Right renal cortex interstitium (tissue), 3 donors: ENCODE data around the gene NUMA1. TPM values are rescaled to one million over a fixed set of nuclear protein-coding genes. Genes with fewer than 3 reads are reported as not detected.

Experiments used
- DNase-seq, 3 donors: peaks; one replicate each; pipeline ENCODE4 v3.0.0-alpha.2; 2013; ENCODE audit warnings: low read depth in 3 of 3, low spot score in 2 of 3
- polyA plus RNA-seq, 3 donors: library from polyadenylated mRNA; unstranded; fragments of 120-200 nt; gene quantifications; one replicate each; pipeline ENCODE4 v1.2.1, GENCODE V29; 2013; ENCODE audit not compliant: insufficient read length in 3 of 3

NUMA1 gene
- polyA plus RNA-seq, 3 donors: 234 to 252 (median 235) TPM

DNA sequence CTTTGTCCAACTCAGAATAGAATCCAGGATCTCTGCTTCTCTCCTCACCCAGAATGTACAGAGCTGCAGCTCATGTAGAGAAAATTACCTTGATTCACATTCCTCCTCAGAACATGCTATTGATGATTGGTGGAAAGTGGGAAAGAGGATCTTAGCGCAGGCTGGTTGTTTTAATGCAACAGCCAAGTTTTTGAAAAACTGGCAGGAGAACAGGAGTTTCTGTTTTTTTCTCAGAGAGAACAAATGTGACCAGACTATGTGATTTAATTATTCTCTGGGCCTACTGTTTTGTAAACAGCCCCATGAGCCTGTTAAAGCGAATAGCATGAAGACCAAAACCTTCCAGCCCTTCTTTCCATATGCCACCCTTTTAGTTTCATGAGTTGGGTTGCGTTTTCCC lies 100.7 kb downstream of the NUMA1 start:
- DNase-seq: no peak

DNA sequence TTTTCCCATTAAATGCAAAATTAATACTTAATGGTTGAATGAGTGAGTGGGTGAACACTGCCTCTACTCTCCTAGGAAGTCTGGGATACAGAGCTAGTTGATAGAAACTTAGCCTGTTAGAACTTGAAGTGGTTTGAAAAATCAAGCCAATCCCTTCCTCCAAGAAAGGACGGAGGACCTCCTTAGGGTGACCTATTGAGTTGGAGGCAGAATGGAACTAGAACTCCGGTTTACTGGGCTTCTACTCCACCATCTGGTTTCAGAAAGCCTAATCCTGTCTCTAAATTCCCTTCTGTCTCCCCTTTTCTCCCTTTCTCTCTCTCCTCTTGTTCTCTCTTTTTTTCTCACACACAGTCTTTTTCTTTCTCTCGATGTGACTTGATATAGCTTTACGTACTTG lies 101.2 kb downstream of the NUMA1 start:
- DNase-seq: no peak

DNA sequence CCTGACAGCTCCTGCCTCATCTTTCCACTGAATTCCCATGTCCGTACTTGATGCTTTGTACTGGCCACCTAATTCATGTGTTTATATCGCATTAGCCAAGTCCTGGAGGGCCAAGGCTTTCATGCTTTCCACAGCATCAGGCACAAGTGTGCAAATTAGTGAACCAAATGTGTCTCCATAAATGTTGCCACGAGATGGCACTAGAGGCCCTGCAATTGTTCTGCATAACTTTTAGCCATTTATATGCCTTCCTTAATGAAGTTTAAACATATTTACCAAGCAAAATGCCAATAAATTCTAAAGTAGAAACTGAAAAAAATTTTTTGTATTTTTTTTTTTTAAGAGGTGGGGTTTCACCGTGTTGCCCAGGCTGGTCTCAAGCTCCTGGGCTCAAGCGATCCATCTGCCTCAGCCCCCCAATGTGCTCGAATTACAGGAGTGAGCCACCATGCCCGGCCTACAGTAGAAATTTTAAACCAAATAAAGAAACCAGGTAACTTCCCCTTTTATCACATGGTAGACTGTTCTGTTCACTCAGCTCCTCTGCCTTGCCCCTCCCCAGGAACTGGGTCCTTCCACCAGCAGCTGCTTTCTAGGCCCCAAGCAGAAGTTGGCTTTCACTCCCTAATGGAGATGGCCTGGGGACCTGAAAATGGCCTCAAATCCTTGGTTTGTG lies 102.5 kb downstream of the NUMA1 start:
- no peak for DNase-seq

DNA sequence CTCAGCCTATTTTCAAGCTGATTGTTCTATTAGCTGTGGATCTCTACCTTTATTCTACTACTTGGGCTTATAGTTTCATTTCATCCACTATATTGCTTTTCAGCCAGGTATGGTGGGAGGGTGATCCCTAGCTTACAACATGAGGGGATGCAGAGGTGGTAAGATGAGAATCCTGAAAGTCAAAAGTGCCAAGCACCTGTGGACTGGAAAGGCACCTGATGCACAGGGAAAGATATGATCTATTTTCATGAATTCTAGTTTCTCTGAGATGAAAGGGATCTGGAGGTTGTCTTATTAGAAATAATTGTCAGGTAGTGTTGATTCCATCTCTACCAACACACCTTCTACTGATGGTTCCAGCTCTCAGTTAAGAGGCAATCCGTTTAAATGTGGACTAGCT lies 103.3 kb downstream of the NUMA1 start:
- no peak for DNase-seq

DNA sequence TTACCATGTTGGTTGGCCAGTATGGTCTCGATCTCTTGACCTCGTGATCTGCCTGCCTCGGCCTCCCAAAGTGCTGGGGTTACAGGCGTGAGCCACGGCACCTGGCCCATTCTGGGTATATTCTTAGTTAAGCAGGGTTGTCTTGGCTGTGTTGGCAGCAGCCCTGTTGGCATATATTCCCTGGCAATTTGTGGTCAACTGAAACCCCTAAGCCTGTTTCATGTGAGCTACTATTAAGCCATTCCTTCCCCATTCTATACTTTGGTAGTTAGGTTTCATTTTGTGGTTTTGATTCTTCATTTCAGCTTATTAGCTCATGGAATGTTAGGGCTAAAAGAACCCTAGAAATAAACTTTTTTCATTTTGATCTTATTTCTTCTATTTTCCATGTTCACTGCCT lies 103.8 kb downstream of the NUMA1 start:
- DNase-seq: no peak

DNA sequence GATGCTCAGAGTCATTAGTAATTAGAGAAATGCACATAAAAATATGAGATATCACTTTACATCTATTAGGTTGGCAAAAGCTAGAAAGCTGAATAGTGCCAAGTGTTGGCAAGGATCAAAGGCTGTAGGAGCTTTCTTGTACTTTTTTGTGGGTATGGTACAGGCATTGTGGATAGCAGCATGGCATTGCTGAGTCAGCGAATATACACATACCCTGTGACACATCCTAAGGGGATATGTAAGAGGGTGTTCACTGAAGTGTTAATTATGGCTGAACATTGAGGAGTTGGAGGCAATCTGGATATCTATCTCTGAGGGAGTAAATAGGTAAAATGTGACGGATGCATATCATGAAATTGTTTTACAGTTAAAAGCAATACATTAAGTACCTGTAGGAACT lies 108.7 kb downstream of the NUMA1 start:
- DNase-seq: no peak

DNA sequence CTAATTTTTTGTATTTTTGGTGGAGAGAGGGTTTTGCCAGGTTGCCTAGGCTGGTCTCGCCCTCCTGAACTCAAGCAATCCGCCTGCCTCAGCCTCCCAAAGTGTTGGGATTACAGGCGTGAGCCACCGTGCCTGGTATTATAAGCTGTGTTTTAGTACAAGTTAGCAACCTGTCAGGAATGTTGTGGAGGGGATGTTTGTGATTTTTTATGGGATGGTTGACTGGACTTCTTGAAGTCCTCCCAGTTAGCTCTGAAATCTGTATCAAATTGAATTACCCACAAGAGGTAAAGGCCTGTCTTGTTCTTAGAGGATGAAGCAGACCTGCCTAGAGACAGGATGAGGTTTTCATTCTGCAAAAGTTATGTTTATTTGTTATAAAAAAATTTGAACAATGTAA lies 115.7 kb downstream of the NUMA1 start:
- no peak for DNase-seq

DNA sequence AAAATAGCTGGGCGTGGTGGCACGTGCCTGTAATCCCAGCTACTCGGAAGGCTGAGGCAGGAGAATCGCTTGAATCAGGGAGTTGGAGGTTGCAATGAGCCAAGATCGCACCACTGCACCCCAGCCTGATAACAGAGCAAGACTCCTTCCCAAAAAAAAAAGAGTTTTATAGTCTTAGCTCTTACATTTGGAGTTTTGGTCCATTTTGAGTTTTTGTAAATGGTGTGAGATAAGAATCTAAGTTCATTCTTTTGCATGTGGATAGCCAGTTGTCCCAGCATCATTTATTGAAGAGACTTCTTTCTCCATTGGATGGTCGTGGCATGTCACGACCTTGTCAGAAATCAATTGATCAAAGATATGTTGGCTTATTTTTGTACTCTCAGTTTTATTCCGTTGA lies 116.9 kb downstream of the NUMA1 start:
- DNase-seq: no peak

DNA sequence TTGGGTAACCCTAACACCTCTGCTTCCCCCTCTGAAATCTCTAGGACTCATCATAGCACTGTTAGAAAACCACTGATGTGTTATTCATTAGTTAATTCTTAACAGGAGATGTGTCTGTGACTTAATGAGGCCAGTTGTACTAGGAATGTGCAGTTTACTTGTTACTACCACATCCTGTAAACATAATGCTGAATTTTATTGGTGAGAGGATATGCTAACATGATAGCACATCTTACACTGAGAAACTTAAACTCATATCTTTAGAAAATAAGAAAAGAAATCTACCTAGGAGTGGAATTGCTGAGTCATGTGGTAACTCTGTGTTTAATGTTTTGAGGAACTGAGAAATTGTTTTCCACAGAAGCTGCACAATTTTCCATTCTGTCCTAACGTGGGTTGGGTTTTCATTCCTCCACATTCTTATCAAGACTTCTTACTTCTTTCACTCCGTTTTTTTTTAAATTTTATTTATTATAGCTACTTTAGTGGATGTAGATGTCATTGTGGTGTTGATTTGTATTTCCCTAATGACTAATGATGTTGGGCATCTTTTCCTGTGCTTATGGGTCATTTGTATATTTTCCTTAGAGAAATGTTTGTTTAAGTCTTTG lies 117.8 kb downstream of the NUMA1 start:
- DNase-seq: no peak

DNA sequence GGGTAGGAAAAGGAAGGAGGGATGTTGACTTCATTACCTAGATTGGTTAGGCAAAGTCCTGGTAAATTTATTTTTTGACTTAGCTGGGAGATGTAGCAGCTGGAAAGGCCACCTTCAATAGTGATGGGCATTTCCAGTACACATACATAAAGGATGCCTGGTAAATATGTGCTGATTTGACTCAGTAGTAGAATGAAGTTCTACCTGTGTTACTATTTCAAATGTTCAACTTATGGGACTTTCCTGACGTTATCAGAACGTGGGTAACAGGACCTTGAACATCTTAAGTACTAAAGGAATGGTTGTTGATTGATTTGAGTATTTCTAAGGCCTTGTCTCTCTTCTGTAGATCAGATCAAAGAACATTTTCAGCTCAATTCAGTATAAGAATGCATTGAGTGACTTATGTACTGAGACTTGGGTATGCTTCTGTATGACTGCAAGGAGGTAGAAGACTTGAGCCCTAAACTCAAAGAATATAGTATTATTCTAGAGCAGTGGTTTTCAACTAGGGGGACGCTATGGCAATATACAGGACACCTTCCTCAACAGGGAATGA lies 124.4 kb downstream of the NUMA1 start:
- DNase-seq: no peak

Other genes with a start within 250 kb of the NUMA1 start
- not detected for gene DEFB108B, start 247.3 kb downstream of the NUMA1 start, polyA plus RNA-seq
- gene DEFB131B, start 202.1 kb downstream of the NUMA1 start, polyA plus RNA-seq: 1 to 10 TPM in 1 of 3 donors, not detected in 2; 1.1 TPM
- 1 to 10 TPM; 5.6 to 8.1 (median 6.2) TPM for gene XNDC1N, start 151.9 kb downstream of the NUMA1 start, polyA plus RNA-seq
- gene RNF121, start 151.5 kb downstream of the NUMA1 start, polyA plus RNA-seq: 10 to 100 TPM; 46.4 to 46.8 (median 46.4) TPM
- 1 to 10 TPM; 5.7 to 9.0 (median 6.2) TPM for gene IL18BP, start 81.6 kb downstream of the NUMA1 start, polyA plus RNA-seq
- 10 to 100 TPM; 23.5 to 25.7 (median 25.3) TPM for gene LRRC51, start 308 bp upstream of the NUMA1 start, polyA plus RNA-seq
- 100 to 1,000 TPM; 108 to 125 (median 118) TPM for gene LAMTOR1, start 22.8 kb upstream of the NUMA1 start, polyA plus RNA-seq
- not detected for gene TOMT, start 25.4 kb upstream of the NUMA1 start, polyA plus RNA-seq
- gene ANAPC15, start 32.2 kb upstream of the NUMA1 start, polyA plus RNA-seq: 10 to 100 TPM; 60.8 to 67.2 (median 64.1) TPM
- gene FOLR3, start 55.2 kb upstream of the NUMA1 start, polyA plus RNA-seq: 1 to 10 TPM; 1.6 to 2.8 (median 1.9) TPM
- 10 to 100 TPM; 50.6 to 57.0 (median 53.7) TPM for gene FOLR1, start 111.6 kb upstream of the NUMA1 start, polyA plus RNA-seq
- gene FOLR2, start 136.3 kb upstream of the NUMA1 start, polyA plus RNA-seq: 10 to 100 TPM in 1 of 3 donors, 1 to 10 TPM in 2; 9.6 to 10.8 (median 9.7) TPM
- gene INPPL1, start 144.2 kb upstream of the NUMA1 start, polyA plus RNA-seq: 100 to 1,000 TPM; 132 to 144 (median 137) TPM
- not detected for gene PHOX2A, start 163.6 kb upstream of the NUMA1 start, polyA plus RNA-seq